GM18502 (cell line): Measurements from ENCODE around the gene SPATA16.
"Not testable (repeated sequence)": the region's sequence is repeated elsewhere in the genome, so short reads cannot be mapped to it uniquely, and the experiment has no call there.

Source experiments
- ATAC-seq: cut with Tn5 transposase; IDR thresholded peaks from one replicate; pipeline ENCODE4 v1.9.1; 2021; ENCODE audit warnings: mild to moderate bottlenecking; ENCODE audit not compliant: unreplicated experiment, poor library complexity

The SPATA16 gene

DNA sequence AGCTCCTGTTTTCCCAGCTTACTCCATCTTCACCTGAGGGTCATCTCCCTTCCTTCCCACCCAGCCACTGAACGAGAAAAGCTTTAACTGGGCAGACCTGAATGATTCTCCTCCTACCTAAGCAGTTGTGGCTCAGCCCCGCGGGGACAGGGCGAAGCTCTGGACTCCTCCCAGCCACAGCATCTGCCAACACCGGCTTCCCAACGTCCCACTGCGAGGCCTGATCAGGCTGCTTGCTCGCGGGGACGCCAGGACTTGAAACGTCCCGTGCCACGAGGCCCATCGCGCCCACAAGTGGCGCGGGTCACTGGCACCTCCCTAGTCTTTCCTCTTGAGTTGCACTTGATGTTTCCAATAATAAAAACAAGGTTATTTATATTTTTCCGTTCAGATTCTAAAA lies at the start of gene SPATA16:
Gene SPATA16 (minus strand): TSS at position 250 of the 400 bp plus-strand sequence. CDS start 23,504 bp downstream, outside the sequence.
- ATAC-seq: no peak

GRCh38 chr3:173183022-173183421 lies 42.0 kb upstream of the SPATA16 start:
- ATAC-seq: not testable (repeated sequence)

DNA sequence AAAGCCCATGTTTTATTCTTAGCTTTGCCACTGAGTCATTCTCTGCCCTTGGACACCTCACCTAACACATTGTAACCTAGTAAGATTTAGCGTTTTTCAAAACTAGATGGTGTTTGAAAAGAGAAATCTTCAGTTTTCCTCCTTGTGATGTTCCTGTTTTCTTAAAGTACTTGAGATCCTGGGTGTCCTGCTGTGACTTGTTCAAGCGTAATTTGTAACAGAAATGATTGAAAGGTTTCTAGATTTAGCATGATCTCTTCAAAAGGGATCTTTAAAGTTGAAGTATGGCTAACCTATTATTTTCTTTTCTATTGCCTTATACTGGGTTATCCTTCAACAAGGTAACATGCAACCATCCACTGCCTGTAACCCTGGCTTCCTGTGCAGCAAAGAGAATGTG lies 32.6 kb upstream of the SPATA16 start:
- ATAC-seq: no peak

DNA sequence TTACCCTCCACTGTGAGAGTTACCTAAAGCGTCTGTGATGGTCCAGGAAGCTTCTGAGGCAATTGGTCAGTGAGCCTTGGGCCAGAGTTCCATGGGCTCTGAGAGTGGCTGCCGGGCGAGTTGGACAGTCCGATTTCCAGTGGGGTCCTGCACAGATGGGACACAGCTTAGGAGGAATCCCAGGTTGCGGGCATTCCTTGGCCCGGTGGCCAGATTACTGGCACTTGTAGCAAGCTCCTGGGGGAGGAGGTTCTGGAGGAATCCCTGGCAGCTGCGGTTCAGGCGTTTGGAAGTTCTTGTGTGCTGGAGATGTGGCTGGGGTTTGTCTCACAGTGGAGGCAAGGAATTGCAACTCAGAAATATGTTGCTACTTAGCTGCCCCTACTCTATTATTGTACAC lies 18.1 kb upstream of the SPATA16 start:
- not testable (repeated sequence) for ATAC-seq

GRCh38 chr3:173156533-173156932 lies 15.5 kb upstream of the SPATA16 start:
- not testable (repeated sequence) for ATAC-seq

GRCh38 chr3:173153631-173154030 lies 12.6 kb upstream of the SPATA16 start:
- ATAC-seq: no peak

- no peak for ATAC-seq
These were observed 1.6 kb downstream of the SPATA16 start for GRCh38 chr3:173139420-173139819.

GRCh38 chr3:173138026-173138425 lies 3.0 kb downstream of the SPATA16 start:
- ATAC-seq: no peak

DNA sequence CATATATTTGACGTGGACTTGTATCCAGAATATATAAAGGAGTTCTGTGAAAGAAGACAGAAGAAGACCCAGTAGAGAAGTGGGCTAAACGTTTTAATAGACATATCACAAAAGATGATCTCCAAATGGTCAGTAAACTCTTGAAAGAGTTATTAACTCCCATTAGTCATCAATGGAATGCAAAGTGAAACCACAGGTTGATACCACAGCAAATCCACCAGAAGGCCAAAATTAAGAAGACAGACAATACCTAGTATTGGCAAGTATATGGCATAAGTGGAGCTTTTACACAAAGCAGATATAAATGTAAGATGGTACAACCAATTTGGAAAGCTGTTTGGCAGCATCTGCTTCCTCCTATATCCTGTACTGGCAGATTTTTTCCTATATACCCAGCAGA lies 6.0 kb downstream of the SPATA16 start:
- ATAC-seq: no peak

DNA sequence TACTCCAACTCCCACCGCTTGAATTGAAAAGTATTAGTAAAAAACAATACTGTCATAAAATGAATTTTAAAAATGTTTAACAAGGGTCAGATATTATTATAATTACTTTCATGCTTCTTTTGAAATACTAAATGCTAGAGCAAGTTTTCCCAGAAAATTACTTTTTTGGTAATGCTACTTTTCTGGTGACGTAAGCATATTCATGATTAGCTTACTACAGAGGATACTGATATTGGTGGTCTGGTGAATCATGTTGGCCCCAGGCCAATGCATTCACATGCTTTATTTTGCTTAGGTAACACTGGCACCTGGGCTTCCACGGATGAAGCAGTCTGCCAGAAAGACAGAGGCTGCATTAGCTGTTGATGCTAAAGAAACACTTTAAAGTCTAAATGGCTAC lies 12.4 kb downstream of the SPATA16 start:
- no peak for ATAC-seq

DNA sequence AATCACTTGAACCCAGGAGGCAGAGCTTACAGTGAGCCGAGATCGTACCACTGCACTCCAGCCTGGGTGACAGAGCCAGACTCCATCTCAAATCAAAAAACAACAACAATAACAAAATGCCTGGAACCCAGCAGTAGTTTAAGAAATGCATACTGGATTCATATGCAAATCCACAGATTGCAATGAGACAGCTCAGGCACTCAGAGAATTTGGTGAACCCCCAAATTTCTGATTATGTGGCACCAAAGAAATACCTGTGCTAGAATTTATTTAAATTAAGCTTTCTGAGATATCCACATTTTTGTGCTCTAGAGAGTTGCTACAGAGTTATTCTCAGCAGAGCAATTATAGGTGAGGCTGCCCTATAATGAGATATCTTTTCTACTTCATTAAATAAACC lies 29.7 kb downstream of the SPATA16 start:
- no peak for ATAC-seq

GRCh38 chr3:173109143-173109542 lies 31.9 kb downstream of the SPATA16 start:
- no peak for ATAC-seq

- ATAC-seq: no peak
These were observed 37.6 kb downstream of the SPATA16 start for GRCh38 chr3:173103469-173103868.

- no peak for ATAC-seq
These were observed 42.1 kb downstream of the SPATA16 start for GRCh38 chr3:173098959-173099358.

DNA sequence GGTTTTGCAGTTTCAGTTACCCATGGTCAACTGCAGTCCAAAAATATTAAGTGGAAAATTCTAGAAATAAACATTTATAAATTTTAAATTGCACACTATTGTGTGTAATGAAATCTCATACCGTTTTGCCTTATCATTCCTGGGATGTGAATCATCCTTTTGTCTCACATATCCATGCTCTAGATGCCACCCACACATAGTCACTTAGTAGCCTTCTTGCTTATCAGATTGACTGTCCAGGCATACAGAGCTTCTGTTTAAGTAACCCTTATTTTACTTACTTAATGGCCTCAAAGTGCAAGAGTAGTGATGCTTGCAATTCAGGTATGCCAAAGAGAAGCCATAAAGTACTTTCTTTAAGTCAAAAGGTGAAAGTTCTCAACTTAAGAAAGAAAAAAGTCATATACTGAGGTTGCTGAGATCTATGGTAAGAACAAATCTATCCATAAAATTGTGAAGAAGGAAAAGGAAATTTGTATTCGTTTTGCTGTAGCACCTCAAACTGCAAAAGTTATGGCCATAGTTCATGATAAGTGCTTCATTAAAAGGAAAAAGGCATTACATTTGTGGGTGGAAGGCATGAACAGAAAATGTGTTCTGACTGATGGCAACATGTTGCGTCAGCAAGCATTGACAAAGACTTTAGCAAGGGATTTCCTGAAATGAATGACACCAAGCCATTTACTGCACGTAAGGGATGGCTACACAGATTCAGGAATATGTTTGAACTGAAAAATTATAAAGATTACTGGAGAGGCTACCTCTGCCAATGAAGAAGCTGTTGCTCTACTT lies 43.8 kb downstream of the SPATA16 start:
- no peak for ATAC-seq

GRCh38 chr3:173096140-173096539 lies 44.9 kb downstream of the SPATA16 start:
- ATAC-seq: peak; percentile 61

- no peak for ATAC-seq
These were observed 49.0 kb downstream of the SPATA16 start for GRCh38 chr3:173092038-173092437.

DNA sequence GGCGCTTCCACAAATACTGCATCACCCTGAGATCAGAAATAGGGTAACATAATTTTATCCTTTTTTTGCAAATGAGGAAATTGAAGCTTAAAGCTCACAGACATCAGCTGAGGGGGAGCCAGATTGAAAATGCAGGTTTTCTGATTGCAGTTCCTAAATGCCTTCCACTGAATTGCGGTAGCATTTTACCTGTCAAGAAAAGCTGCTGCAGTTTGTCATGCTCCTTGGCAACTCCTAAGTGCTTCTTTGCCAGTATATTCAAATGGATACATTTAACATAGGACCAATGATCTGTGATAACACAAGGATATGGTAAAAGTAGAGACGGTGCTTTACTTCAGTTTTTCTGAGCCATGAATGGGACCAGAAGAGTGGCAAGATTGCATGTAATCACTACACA lies 50.5 kb downstream of the SPATA16 start:
- no peak for ATAC-seq

GRCh38 chr3:173089283-173089682 lies 51.8 kb downstream of the SPATA16 start:
- ATAC-seq: no peak

DNA sequence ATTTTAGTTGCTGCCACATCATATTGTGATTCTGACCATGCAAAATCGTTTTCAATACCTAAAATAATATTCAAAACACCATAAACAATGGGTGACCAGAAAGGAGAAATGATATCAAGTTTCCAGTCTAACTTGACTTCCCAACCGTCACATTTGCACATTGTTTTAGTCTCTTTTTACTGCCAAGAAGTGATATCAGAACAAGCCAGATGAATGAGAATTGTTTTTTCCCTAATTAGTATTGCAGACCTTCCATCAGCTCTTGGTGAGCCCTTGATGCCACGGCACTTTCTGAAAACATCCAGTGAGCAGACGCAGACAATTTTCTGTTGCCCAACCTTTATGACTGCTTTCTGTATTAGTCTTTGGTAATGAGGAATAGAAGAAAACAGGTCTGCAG lies 62.5 kb downstream of the SPATA16 start:
- ATAC-seq: no peak

DNA sequence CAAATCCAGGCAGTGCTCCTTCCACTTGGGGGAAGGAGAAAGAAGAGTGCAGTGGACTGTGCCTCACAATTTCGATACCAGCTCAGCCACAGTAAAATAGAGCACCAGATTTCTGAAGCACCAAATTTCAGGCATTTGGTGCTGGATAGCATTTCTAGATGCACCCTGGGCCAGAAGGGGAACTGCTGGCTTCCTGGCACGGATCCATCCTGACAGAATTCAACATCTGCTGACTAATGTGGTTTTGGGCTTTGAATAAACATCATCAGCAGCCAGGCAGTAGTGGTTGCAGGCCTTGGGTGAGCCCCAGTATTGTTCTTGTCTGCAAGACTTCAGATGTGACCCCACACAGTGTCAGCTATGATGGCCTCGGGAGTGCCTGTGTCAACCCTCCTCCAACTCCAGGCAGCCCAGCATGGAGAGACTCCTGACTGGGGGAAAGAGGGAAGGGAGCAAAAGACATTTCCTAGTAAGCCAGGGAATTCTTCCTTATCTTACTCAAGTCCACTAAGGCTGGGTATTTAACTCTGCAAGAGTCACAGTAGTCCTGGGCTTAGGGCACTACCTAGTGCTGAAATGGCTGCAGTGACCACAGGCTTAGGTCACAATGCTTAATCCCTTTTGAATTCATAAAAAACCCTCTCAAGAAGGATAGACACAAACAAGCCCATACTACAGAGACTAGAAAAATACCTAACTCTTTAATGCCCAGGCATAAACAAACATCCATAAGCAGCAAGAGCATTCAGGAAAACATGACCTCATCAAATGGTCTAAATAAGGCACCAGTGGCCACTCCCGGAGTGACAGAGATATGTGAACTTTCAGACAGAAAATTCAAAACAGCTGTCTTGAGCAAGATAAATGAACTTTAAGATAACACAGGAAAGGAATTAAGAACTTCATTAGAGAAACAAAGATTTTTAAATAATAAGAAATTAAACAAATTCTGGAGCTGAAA lies 74.7 kb downstream of the SPATA16 start:
- ATAC-seq: no peak
